Measurements from ENCODE around the gene FRMD5. TPM values are rescaled to one million over a fixed set of nuclear protein-coding genes. Genes with fewer than 3 reads are reported as not detected.
"Not testable (repeated sequence)": the region's sequence is repeated elsewhere in the genome, so short reads cannot be mapped to it uniquely, and the experiment has no call there.

FRMD5 gene
- total RNA-seq, 1 donor: not detected

- Histone ChIP-seq H3K4me3 (ENCODE audit: low read length) (no peak overlapping the region), H3K27me3 (ENCODE audit: insufficient read depth, low read length) (no peaks in the 10 kb centered on the region), H3K9me3 (ENCODE audit: low read depth, low read length) (no peaks in the 10 kb centered on the region), H3K4me1 (ENCODE audit: insufficient read depth, low read length) (no peaks in the 10 kb centered on the region)
Measured at GRCh38 chr15:44015545-44016305, 179.3 kb downstream of the FRMD5 start.

GRCh38 chr15:44011238-44011854, 183.7 kb downstream of the FRMD5 start:
- H3K9me3 ChIP-seq (ENCODE audit: low read depth, low read length): no peaks in the 10 kb centered on the region
- no peaks in the 10 kb centered on the region for H3K27me3 ChIP-seq (ENCODE audit: insufficient read depth, low read length)
- no peak overlapping the region for H3K4me3 ChIP-seq (ENCODE audit: low read length)
- no peaks in the 10 kb centered on the region for H3K4me1 ChIP-seq (ENCODE audit: insufficient read depth, low read length)

GRCh38 chr15:44010089-44010488, 185.0 kb downstream of the FRMD5 start:
- no peak overlapping the region for H3K4me3 ChIP-seq (ENCODE audit: low read length)
- H3K27me3 ChIP-seq (ENCODE audit: insufficient read depth, low read length): no peaks in the 10 kb centered on the region
- no peaks in the 10 kb centered on the region for H3K9me3 ChIP-seq (ENCODE audit: low read depth, low read length)
- no peaks in the 10 kb centered on the region for H3K4me1 ChIP-seq (ENCODE audit: insufficient read depth, low read length)

- no peak overlapping the region for H3K4me3 ChIP-seq (ENCODE audit: low read length)
- H3K9me3 ChIP-seq (ENCODE audit: low read depth, low read length): no peaks in the 10 kb centered on the region
- no peaks in the 10 kb centered on the region for H3K4me1 ChIP-seq (ENCODE audit: insufficient read depth, low read length)
- H3K27me3 ChIP-seq (ENCODE audit: insufficient read depth, low read length): no peaks in the 10 kb centered on the region
Measured at GRCh38 chr15:44009038-44009437, 186.0 kb downstream of the FRMD5 start.

GRCh38 chr15:44000248-44000647, 194.8 kb downstream of the FRMD5 start:
- not testable (repeated sequence) for H3K9me3 ChIP-seq (ENCODE audit: low read depth, low read length); H3K27me3 ChIP-seq (ENCODE audit: insufficient read depth, low read length); H3K4me3 ChIP-seq (ENCODE audit: low read length); H3K4me1 ChIP-seq (ENCODE audit: insufficient read depth, low read length)

- H3K9me3 ChIP-seq (ENCODE audit: low read depth, low read length): no peaks in the 10 kb centered on the region
- H3K4me1 ChIP-seq (ENCODE audit: insufficient read depth, low read length): no peaks in the 10 kb centered on the region
- H3K27me3 ChIP-seq (ENCODE audit: insufficient read depth, low read length): no peaks in the 10 kb centered on the region
Measured at GRCh38 chr15:43998607-43999006, 196.5 kb downstream of the FRMD5 start.

GRCh38 chr15:43991206-43991605, 203.9 kb downstream of the FRMD5 start:
- Histone ChIP-seq H3K27me3 (ENCODE audit: insufficient read depth, low read length) (no peaks in the 10 kb centered on the region), H3K4me1 (ENCODE audit: insufficient read depth, low read length) (no peaks in the 10 kb centered on the region), H3K4me3 (ENCODE audit: low read length) (no peak overlapping the region), H3K9me3 (ENCODE audit: low read depth, low read length) (no peaks in the 10 kb centered on the region)

More at GRCh38 chr15:43998607-43999006, 196.5 kb downstream of the FRMD5 start:
- no peak overlapping the region for H3K4me3 ChIP-seq (ENCODE audit: low read length)

GRCh38 chr15:43989938-43990337, 205.1 kb downstream of the FRMD5 start:
- Histone ChIP-seq H3K4me1 (ENCODE audit: insufficient read depth, low read length) (no peaks in the 10 kb centered on the region), H3K9me3 (ENCODE audit: low read depth, low read length) (no peaks in the 10 kb centered on the region), H3K27me3 (ENCODE audit: insufficient read depth, low read length) (no peaks in the 10 kb centered on the region), H3K4me3 (ENCODE audit: low read length) (no peak overlapping the region)

GRCh38 chr15:43988900-43989299, 206.2 kb downstream of the FRMD5 start:
- no peaks in the 10 kb centered on the region for H3K4me1 ChIP-seq (ENCODE audit: insufficient read depth, low read length)
- no peaks in the 10 kb centered on the region for H3K9me3 ChIP-seq (ENCODE audit: low read depth, low read length)
- H3K27me3 ChIP-seq (ENCODE audit: insufficient read depth, low read length): no peaks in the 10 kb centered on the region

GRCh38 chr15:43987924-43988323, 207.1 kb downstream of the FRMD5 start:
- Histone ChIP-seq H3K4me3 (ENCODE audit: low read length) (no peak overlapping the region), H3K27me3 (ENCODE audit: insufficient read depth, low read length) (no peaks in the 10 kb centered on the region), H3K9me3 (ENCODE audit: low read depth, low read length) (no peaks in the 10 kb centered on the region)

More at GRCh38 chr15:43988900-43989299, 206.2 kb downstream of the FRMD5 start:
- H3K4me3 ChIP-seq (ENCODE audit: low read length): no peak overlapping the region

GRCh38 chr15:43985976-43986680, 208.9 kb downstream of the FRMD5 start:
- H3K9me3 ChIP-seq (ENCODE audit: low read depth, low read length): no peaks in the 10 kb centered on the region
- no peaks in the 10 kb centered on the region for H3K27me3 ChIP-seq (ENCODE audit: insufficient read depth, low read length)
- H3K4me1 ChIP-seq (ENCODE audit: insufficient read depth, low read length): no peaks in the 10 kb centered on the region
- no peak overlapping the region for H3K4me3 ChIP-seq (ENCODE audit: low read length)

More at GRCh38 chr15:43987924-43988323, 207.1 kb downstream of the FRMD5 start:
- H3K4me1 ChIP-seq (ENCODE audit: insufficient read depth, low read length): no peaks in the 10 kb centered on the region

- Histone ChIP-seq H3K4me3 (ENCODE audit: low read length) (no peak overlapping the region), H3K4me1 (ENCODE audit: insufficient read depth, low read length) (no peaks in the 10 kb centered on the region), H3K9me3 (ENCODE audit: low read depth, low read length) (no peaks in the 10 kb centered on the region), H3K27me3 (ENCODE audit: insufficient read depth, low read length) (no peaks in the 10 kb centered on the region)
Measured at GRCh38 chr15:43981576-43981975, 213.5 kb downstream of the FRMD5 start.

- H3K4me1 ChIP-seq (ENCODE audit: insufficient read depth, low read length): no peaks in the 10 kb centered on the region
- H3K27me3 ChIP-seq (ENCODE audit: insufficient read depth, low read length): no peaks in the 10 kb centered on the region
Measured at GRCh38 chr15:43977072-43977884, 217.8 kb downstream of the FRMD5 start.

GRCh38 chr15:43975770-43976169, 219.3 kb downstream of the FRMD5 start:
- Histone ChIP-seq H3K27me3 (ENCODE audit: insufficient read depth, low read length) (no peaks in the 10 kb centered on the region), H3K9me3 (ENCODE audit: low read depth, low read length) (no peaks in the 10 kb centered on the region), H3K4me3 (ENCODE audit: low read length) (no peak overlapping the region), H3K4me1 (ENCODE audit: insufficient read depth, low read length) (no peaks in the 10 kb centered on the region)

More at GRCh38 chr15:43977072-43977884, 217.8 kb downstream of the FRMD5 start:
- Histone ChIP-seq H3K9me3 (ENCODE audit: low read depth, low read length) (no peaks in the 10 kb centered on the region), H3K4me3 (ENCODE audit: low read length) (no peak overlapping the region)

GRCh38 chr15:43975326-43975725, 219.7 kb downstream of the FRMD5 start:
- Histone ChIP-seq H3K4me3 (ENCODE audit: low read length) (no peak overlapping the region), H3K27me3 (ENCODE audit: insufficient read depth, low read length) (no peaks in the 10 kb centered on the region), H3K9me3 (ENCODE audit: low read depth, low read length) (no peaks in the 10 kb centered on the region), H3K4me1 (ENCODE audit: insufficient read depth, low read length) (no peaks in the 10 kb centered on the region)
